HG03558 (cell line): ENCODE data around the gene CTU1.

Experiments used
- ATAC-seq: cut with Tn5 transposase; IDR thresholded peaks from one replicate; pipeline ENCODE4 v1.9.1; 2021; ENCODE audit warnings: moderate number of reproducible peaks; ENCODE audit not compliant: unreplicated experiment; ENCODE audit errors: extremely low read depth

CTU1 gene

GRCh38 chr19:51135986-51136762, 28.0 kb upstream of the CTU1 start:
- no peak for ATAC-seq

- no peak for ATAC-seq
Measured at GRCh38 chr19:51135004-51135403, 26.8 kb upstream of the CTU1 start.

GRCh38 chr19:51131780-51132680, 23.8 kb upstream of the CTU1 start:
- no peak for ATAC-seq

GRCh38 chr19:51129716-51130115, 21.5 kb upstream of the CTU1 start:
- no peak for ATAC-seq

- no peak for ATAC-seq
Measured at GRCh38 chr19:51128227-51128626, 20.0 kb upstream of the CTU1 start.

- ATAC-seq: no peak
Measured at GRCh38 chr19:51127755-51128154, 19.5 kb upstream of the CTU1 start.

GRCh38 chr19:51127032-51127431, 18.8 kb upstream of the CTU1 start:
- ATAC-seq: no peak

GRCh38 chr19:51125421-51126075, 17.3 kb upstream of the CTU1 start:
- ATAC-seq: no peak

GRCh38 chr19:51124729-51125128, 16.5 kb upstream of the CTU1 start, which contains the start of gene SIGLEC9:
TSS of gene SIGLEC9 (plus strand) at chr19:51124906. CDS start at chr19:51124975, 69 bp downstream.
- ATAC-seq: no peak

GRCh38 chr19:51124216-51124615, 16.0 kb upstream of the CTU1 start:
- no peak for ATAC-seq

GRCh38 chr19:51123802-51124201, 15.6 kb upstream of the CTU1 start:
- no peak for ATAC-seq

- no peak for ATAC-seq
Measured at GRCh38 chr19:51123381-51123800, 15.2 kb upstream of the CTU1 start.

- ATAC-seq: no peak
Measured at GRCh38 chr19:51122112-51122981, 14.1 kb upstream of the CTU1 start.

- ATAC-seq: no peak
Measured at GRCh38 chr19:51121257-51121656, 13.0 kb upstream of the CTU1 start.

- no peak for ATAC-seq
Measured at GRCh38 chr19:51120160-51120559, 12.0 kb upstream of the CTU1 start.

GRCh38 chr19:51119611-51120010, 11.4 kb upstream of the CTU1 start:
- ATAC-seq: no peak

GRCh38 chr19:51119101-51119500, 10.9 kb upstream of the CTU1 start:
- no peak for ATAC-seq

- no peak for ATAC-seq
Measured at GRCh38 chr19:51116736-51117286, 8.6 kb upstream of the CTU1 start.

GRCh38 chr19:51114087-51114729, 6.0 kb upstream of the CTU1 start:
- no peak for ATAC-seq
